Measurements from ENCODE around the gene PNISR. TPM values are rescaled to one million over a fixed set of nuclear protein-coding genes. Genes with fewer than 3 reads are reported as not detected.
"Not testable (repeated sequence)": the region's sequence is repeated elsewhere in the genome, so short reads cannot be mapped to it uniquely, and the experiment has no call there.

PNISR gene
- total RNA-seq (2014; rRNA removed; shearing (Covaris generic)) = 28.5 and 43.5 TPM in 2 replicates

- peak; percentile 95 for DNase-seq (ENCODE audit: low read depth)
Observed at GRCh38 chr6:99424761-99425646, at the start of gene PNISR. Gene PNISR, minus strand, starts transcription at chr6:99425308. Its CDS starts 10,649 bp downstream, at chr6:99414659.

GRCh38 chr6:99473730-99474129, 48.6 kb upstream of the PNISR start:
- no peak for DNase-seq (ENCODE audit: low read depth)

- DNase-seq (ENCODE audit: low read depth) = no peak
Observed at GRCh38 chr6:99471638-99472037, 46.5 kb upstream of the PNISR start.

GRCh38 chr6:99467509-99468106, 42.5 kb upstream of the PNISR start:
- DNase-seq (ENCODE audit: low read depth) = peak; percentile 4

- not testable (repeated sequence) for DNase-seq (ENCODE audit: low read depth)
Observed at GRCh38 chr6:99459133-99459532, 34.0 kb upstream of the PNISR start.

GRCh38 chr6:99458319-99458718, 33.2 kb upstream of the PNISR start:
- DNase-seq (ENCODE audit: low read depth) = peak; percentile 16

- no peak for DNase-seq (ENCODE audit: low read depth)
Observed at GRCh38 chr6:99446076-99446475, 21.0 kb upstream of the PNISR start.

GRCh38 chr6:99434702-99435530, 9.8 kb upstream of the PNISR start:
- no peak for DNase-seq (ENCODE audit: low read depth)

GRCh38 chr6:99432877-99433276, 7.8 kb upstream of the PNISR start:
- peak; percentile 5 for DNase-seq (ENCODE audit: low read depth)

GRCh38 chr6:99431901-99432300, 6.8 kb upstream of the PNISR start:
- DNase-seq (ENCODE audit: low read depth) = no peak

- no peak for DNase-seq (ENCODE audit: low read depth)
Observed at GRCh38 chr6:99427988-99428387, 2.9 kb upstream of the PNISR start.

- no peak for DNase-seq (ENCODE audit: low read depth)
Observed at GRCh38 chr6:99426451-99426757, 1.3 kb upstream of the PNISR start.

GRCh38 chr6:99425647-99426450, 741 bp upstream of the PNISR start:
- peak; percentile 88 for DNase-seq (ENCODE audit: low read depth)

- no peak for DNase-seq (ENCODE audit: low read depth)
Observed at GRCh38 chr6:99424022-99424421, 1.1 kb downstream of the PNISR start.

- DNase-seq (ENCODE audit: low read depth) = no peak
Observed at GRCh38 chr6:99422912-99423311, 2.2 kb downstream of the PNISR start.

GRCh38 chr6:99416892-99417767, 8.0 kb downstream of the PNISR start:
- DNase-seq (ENCODE audit: low read depth) = no peak

- no peak for DNase-seq (ENCODE audit: low read depth)
Observed at GRCh38 chr6:99416226-99416625, 8.9 kb downstream of the PNISR start.

GRCh38 chr6:99415446-99415845, 9.7 kb downstream of the PNISR start:
- no peak for DNase-seq (ENCODE audit: low read depth)

- no peak for DNase-seq (ENCODE audit: low read depth)
Observed at GRCh38 chr6:99412065-99412464, 13.0 kb downstream of the PNISR start.

- no peak for DNase-seq (ENCODE audit: low read depth)
Observed at GRCh38 chr6:99409672-99410071, 15.4 kb downstream of the PNISR start.

- no peak for DNase-seq (ENCODE audit: low read depth)
Observed at GRCh38 chr6:99407076-99407475, 18.0 kb downstream of the PNISR start.
